ENCODE data around the gene MAST3.
A peak's percentile ranks its signal among the peaks of the same experiment; 100 is the strongest.

The MAST3 gene

GRCh38 chr19:18097217-18097992 lies at the start of gene MAST3:
Gene MAST3 (plus strand): TSS chr19:18097778. CDS start chr19:18097793, 15 bp downstream.
- DNase-seq: peak; percentile 88

- DNase-seq: no peak
Observed at GRCh38 chr19:18049385-18049784, 48.2 kb upstream of the MAST3 start.

GRCh38 chr19:18051887-18052286 lies 45.7 kb upstream of the MAST3 start:
- DNase-seq: no peak

- DNase-seq: no peak
Observed at GRCh38 chr19:18053576-18054219, 43.9 kb upstream of the MAST3 start.

- no peak for DNase-seq
Observed at GRCh38 chr19:18055967-18056366, 41.6 kb upstream of the MAST3 start.

- DNase-seq: no peak
Observed at GRCh38 chr19:18057557-18057956, 40.0 kb upstream of the MAST3 start.

- peak; percentile 79 for DNase-seq
Observed at GRCh38 chr19:18058208-18059009, 39.2 kb upstream of the MAST3 start.

GRCh38 chr19:18059297-18059696 lies 38.3 kb upstream of the MAST3 start:
- no peak for DNase-seq

- DNase-seq: no peak
Observed at GRCh38 chr19:18059902-18060301, 37.7 kb upstream of the MAST3 start.

GRCh38 chr19:18060472-18060871 lies 37.1 kb upstream of the MAST3 start:
- DNase-seq: no peak

GRCh38 chr19:18062028-18062427 lies 35.5 kb upstream of the MAST3 start:
- DNase-seq: no peak

- no peak for DNase-seq
Observed at GRCh38 chr19:18063463-18063862, 34.1 kb upstream of the MAST3 start.

- no peak for DNase-seq
Observed at GRCh38 chr19:18065173-18065495, 32.4 kb upstream of the MAST3 start.

GRCh38 chr19:18068395-18068794 lies 29.2 kb upstream of the MAST3 start:
- no peak for DNase-seq

GRCh38 chr19:18069383-18069782 lies 28.2 kb upstream of the MAST3 start:
- DNase-seq: no peak

GRCh38 chr19:18070181-18070580 lies 27.4 kb upstream of the MAST3 start:
- DNase-seq: no peak

GRCh38 chr19:18072335-18072734 lies 25.2 kb upstream of the MAST3 start:
- no peak for DNase-seq

GRCh38 chr19:18073197-18073596 lies 24.4 kb upstream of the MAST3 start:
- DNase-seq: no peak

GRCh38 chr19:18074192-18074591 lies 23.4 kb upstream of the MAST3 start:
- no peak for DNase-seq

- no peak for DNase-seq
Observed at GRCh38 chr19:18083929-18084684, 13.5 kb upstream of the MAST3 start.

- DNase-seq: no peak
Observed at GRCh38 chr19:18085702-18086457, 11.7 kb upstream of the MAST3 start.

GRCh38 chr19:18086590-18087138 lies 10.9 kb upstream of the MAST3 start, which contains the start of gene IL12RB1:
Gene IL12RB1 (minus strand): TSS chr19:18086934. CDS start chr19:18086823, 111 bp downstream.
- DNase-seq: peak; percentile 30

Measured in hematopoietic multipotent progenitor cell treated with erythropoietin and hydrocortisone succinate and interleukin-3 and kit ligand, for 8 days (in vitro differentiated cells).